Stomach smooth muscle (tissue), 2 donors: ENCODE measurements around the gene CYRIA.

Experiments used
- H3K27ac ChIP-seq: one replicate; pipeline ENCODE4 v1.7.0; 2013; ENCODE audit warnings: mild to moderate bottlenecking, low read length, inconsistent platforms
- H3K27me3 ChIP-seq, 2 donors: one replicate each; pipeline ENCODE4 v1.7.0; 2013; ENCODE audit warnings: low read length in 2 of 2; ENCODE audit not compliant: insufficient read depth in 2 of 2, control insufficient read depth in 1 of 2
- H3K36me3 ChIP-seq, 2 donors: one replicate each; pipeline ENCODE4 v1.7.0; 2013; ENCODE audit warnings: low read length in 2 of 2; ENCODE audit not compliant: control insufficient read depth in 2 of 2, insufficient read depth in 2 of 2
- H3K4me1 ChIP-seq: one replicate; pipeline ENCODE4 v1.7.0; 2013; ENCODE audit warnings: low read length; ENCODE audit not compliant: control insufficient read depth, insufficient read depth
- H3K4me3 ChIP-seq, 2 donors: one replicate each; pipeline ENCODE4 v1.7.0; 2013; ENCODE audit warnings: low read length in 2 of 2
- H3K9ac ChIP-seq, 2 donors: one replicate each; pipeline ENCODE4 v1.7.0; 2013; ENCODE audit warnings: low read length in 2 of 2, mild to moderate bottlenecking in 1 of 2
- H3K9me3 ChIP-seq, 2 donors: one replicate each; pipeline ENCODE4 v1.7.0; 2013; ENCODE audit warnings: low read length in 2 of 2; ENCODE audit not compliant: control insufficient read depth in 2 of 2
- donor health status: healthy.
- donor health status: Pancreatic carcinoma.

CYRIA gene

GRCh38 chr2:16629044-16629443 is 36.6 kb downstream of the CYRIA start:
- Histone ChIP-seq H3K36me3 (no peaks in the 10 kb centered on the region), H3K9me3 (no peaks in the 10 kb centered on the region), H3K4me1 (peaks cover 25% of the 10 kb centered on the region), H3K27me3 (no peaks in the 10 kb centered on the region), H3K4me3 (no peak overlapping the region), H3K9ac (no peak overlapping the region), H3K27ac (no peak overlapping the region)

GRCh38 chr2:16628314-16628713 is 37.3 kb downstream of the CYRIA start:
- peaks cover 21% of the 10 kb centered on the region for H3K4me1 ChIP-seq
- no peaks in the 10 kb centered on the region for H3K9me3 ChIP-seq
- no peak overlapping the region for H3K27ac ChIP-seq
- peaks cover under 1 to 1% of the 10 kb centered on the region in 2 donors for H3K36me3 ChIP-seq
- no peak overlapping the region for H3K9ac ChIP-seq
- H3K4me3 ChIP-seq, result no peak overlapping the region
- H3K27me3 ChIP-seq, result no peaks in the 10 kb centered on the region

- peaks cover 21% of the 10 kb centered on the region for H3K4me1 ChIP-seq
- no peak overlapping the region for H3K9ac ChIP-seq
- H3K4me3 ChIP-seq, result no peak overlapping the region
- H3K9me3 ChIP-seq, result no peaks in the 10 kb centered on the region
- H3K27ac ChIP-seq, result no peak overlapping the region
- H3K27me3 ChIP-seq, result no peaks in the 10 kb centered on the region
- peaks cover 7 to 12% of the 10 kb centered on the region in 2 donors for H3K36me3 ChIP-seq
Observed at GRCh38 chr2:16626997-16627605, 38.5 kb downstream of the CYRIA start.

GRCh38 chr2:16626497-16626896 is 39.1 kb downstream of the CYRIA start:
- Histone ChIP-seq H3K27ac (no peak overlapping the region), H3K4me1 (peaks cover 21% of the 10 kb centered on the region), H3K36me3 (peaks cover 11 to 14% of the 10 kb centered on the region in 2 donors), H3K4me3 (no peak overlapping the region), H3K27me3 (no peaks in the 10 kb centered on the region), H3K9me3 (no peaks in the 10 kb centered on the region), H3K9ac (no peak overlapping the region)

GRCh38 chr2:16625759-16626158 is 39.9 kb downstream of the CYRIA start:
- Histone ChIP-seq H3K27ac (no peak overlapping the region), H3K9ac (no peak overlapping the region), H3K4me1 (peaks cover 21% of the 10 kb centered on the region), H3K36me3 (peaks cover 14 to 16% of the 10 kb centered on the region in 2 donors), H3K9me3 (no peaks in the 10 kb centered on the region), H3K4me3 (no peak overlapping the region), H3K27me3 (no peaks in the 10 kb centered on the region)

GRCh38 chr2:16625201-16625729 is 40.4 kb downstream of the CYRIA start:
- peaks cover 21% of the 10 kb centered on the region for H3K4me1 ChIP-seq
- peaks cover 14 to 18% of the 10 kb centered on the region in 2 donors for H3K36me3 ChIP-seq
- no peak overlapping the region for H3K4me3 ChIP-seq
- H3K9ac ChIP-seq, result no peak overlapping the region
- no peaks in the 10 kb centered on the region for H3K9me3 ChIP-seq
- no peaks in the 10 kb centered on the region for H3K27me3 ChIP-seq
- H3K27ac ChIP-seq, result no peak overlapping the region

- Histone ChIP-seq H3K27ac (no peak overlapping the region), H3K36me3 (peaks cover 18 to 24% of the 10 kb centered on the region in 2 donors), H3K9ac (no peak overlapping the region), H3K4me3 (no peak overlapping the region), H3K27me3 (no peaks in the 10 kb centered on the region), H3K9me3 (no peaks in the 10 kb centered on the region), H3K4me1 (peaks cover 21% of the 10 kb centered on the region)
Observed at GRCh38 chr2:16624436-16624780, 41.2 kb downstream of the CYRIA start.

- Histone ChIP-seq H3K4me1 (peaks cover 18% of the 10 kb centered on the region), H3K9ac (no peak overlapping the region), H3K9me3 (no peaks in the 10 kb centered on the region), H3K4me3 (no peak overlapping the region), H3K36me3 (peaks cover 18 to 26% of the 10 kb centered on the region in 2 donors), H3K27me3 (no peaks in the 10 kb centered on the region), H3K27ac (no peak overlapping the region)
Observed at GRCh38 chr2:16623564-16624435, 41.8 kb downstream of the CYRIA start.

- Histone ChIP-seq H3K4me3 (no peak overlapping the region), H3K9ac (no peak overlapping the region), H3K27ac (no peak overlapping the region), H3K27me3 (no peaks in the 10 kb centered on the region), H3K9me3 (no peaks in the 10 kb centered on the region), H3K4me1 (peaks cover 18% of the 10 kb centered on the region), H3K36me3 (peaks cover 18 to 28% of the 10 kb centered on the region in 2 donors)
Observed at GRCh38 chr2:16623031-16623430, 42.6 kb downstream of the CYRIA start.

GRCh38 chr2:16622399-16622968 is 43.1 kb downstream of the CYRIA start:
- no peaks in the 10 kb centered on the region for H3K9me3 ChIP-seq
- H3K36me3 ChIP-seq, result peaks cover 18 to 28% of the 10 kb centered on the region in 2 donors
- no peak overlapping the region for H3K9ac ChIP-seq
- peaks cover 18% of the 10 kb centered on the region for H3K4me1 ChIP-seq
- H3K27me3 ChIP-seq, result no peaks in the 10 kb centered on the region
- H3K4me3 ChIP-seq, result no peak overlapping the region
- no peak overlapping the region for H3K27ac ChIP-seq
